OCI-LY7 (cell line): ENCODE results near the gene TMEM140. TPM values are rescaled to one million over a fixed set of nuclear protein-coding genes. Genes with fewer than 3 reads are reported as not detected.

Source experiments
- BruUV-seq: library from RNA; stranded (reverse); fragments of 400-500 nt; replicated peaks from 2 replicates; lab custom pipeline; 2021; lab: Mats Ljungman, UMichigan
- CTCF ChIA-PET: fragments of 300-600 bp; sonication (Branson Sonifier 250); formaldehyde crosslinking; loops from one replicate; lab custom pipeline; 2022; ENCODE audit warnings: antibody characterized with exemption; ENCODE audit not compliant: unreplicated experiment; lab: Charles Lee
- POLR2A ChIA-PET: fragments of 300-600 bp; sonication (Branson Sonifier 250); formaldehyde crosslinking; loops from one replicate; lab custom pipeline; 2022; ENCODE audit warnings: antibody characterized with exemption; lab: Charles Lee
- DNase-seq: peaks from one replicate; pipeline ENCODE4 v3.0.0-alpha.2; 2015; ENCODE audit warnings: low spot score
- H2AFZ ChIP-seq: fragments of 200-600 bp; sonication (generic), shearing (Covaris generic); 2 replicates; pipeline ENCODE4 v1.6.1; 2014; ENCODE audit warnings: mild to moderate bottlenecking, antibody characterized with exemption, low read length, moderate library complexity
- H3K27ac ChIP-seq: fragments of 200-600 bp; sonication (generic); 2 replicates; pipeline ENCODE4 v1.5.1; 2014; ENCODE audit warnings: mixed run types, low read depth, mild to moderate bottlenecking, moderate library complexity, low read length, inconsistent platforms; ENCODE audit not compliant: poor library complexity, severe bottlenecking
- H3K36me3 ChIP-seq: fragments of 200-600 bp; sonication (generic); 2 replicates; pipeline ENCODE4 v1.6.1; 2014; ENCODE audit warnings: mild to moderate bottlenecking, antibody characterized with exemption, low read length, moderate library complexity, mixed read lengths; ENCODE audit not compliant: insufficient read depth
- H3K4me1 ChIP-seq: fragments of 200-600 bp; sonication (generic); 2 replicates; pipeline ENCODE4 v1.5.1; 2014; ENCODE audit warnings: mild to moderate bottlenecking, low read length; ENCODE audit not compliant: insufficient read depth, poor library complexity, severe bottlenecking
- H3K4me2 ChIP-seq: fragments of 200-600 bp; sonication (generic); 2 replicates; pipeline ENCODE4 v1.6.1; 2014; ENCODE audit warnings: mild to moderate bottlenecking, low read length
- H3K4me3 ChIP-seq: fragments of 200-600 bp; sonication (generic); 2 replicates; pipeline ENCODE4 v1.5.1; 2014; ENCODE audit warnings: mild to moderate bottlenecking, low read depth, low read length; ENCODE audit not compliant: poor library complexity, severe bottlenecking
- H3K79me2 ChIP-seq: fragments of 200-600 bp; sonication (generic); 2 replicates; pipeline ENCODE4 v1.6.1; 2016; ENCODE audit warnings: low read depth, mild to moderate bottlenecking, low read length, moderate library complexity, mixed read lengths; ENCODE audit not compliant: insufficient read depth
- H3K9me2 ChIP-seq: fragments of 200-600 bp; sonication (generic); 2 replicates; pipeline ENCODE4 v1.6.1; 2016; ENCODE audit warnings: mild to moderate bottlenecking, low read length, mixed read lengths; ENCODE audit not compliant: insufficient read depth
- H3K9me3 ChIP-seq: fragments of 200-600 bp; sonication (generic); 2 replicates; pipeline ENCODE4 v1.6.1; 2014; ENCODE audit warnings: mild to moderate bottlenecking, mixed run types, low read length, mixed read lengths
- H4K20me1 ChIP-seq: fragments of 200-600 bp; sonication (generic); 2 replicates; pipeline ENCODE4 v1.6.1; 2014; ENCODE audit warnings: mild to moderate bottlenecking, antibody characterized with exemption, low read length, moderate library complexity, mixed read lengths; ENCODE audit not compliant: insufficient read depth
- EZH2phosphoT487 ChIP-seq: fragments of 200-600 bp; sonication (generic); IDR thresholded peaks from 2 replicates; pipeline ENCODE4 v1.6.1; 2018; ENCODE audit warnings: low read depth, borderline replicate concordance, mild to moderate bottlenecking, mixed run types, antibody characterized with exemption, low read length, moderate library complexity, mixed read lengths
- intact Hi-C: fragments of 100-400 bp; cut with micrococcal nuclease; formaldehyde crosslinking; loops from one replicate; pipeline ENCODE4 v1.10.0; 2022; ENCODE audit not compliant: unreplicated experiment
- total RNA-seq, 2 experiments: library from RNA; depleted of rRNA in 1 of 2; stranded (reverse); fragments of >200 nt in 1 of 2; shearing (Covaris generic) in 1 of 2; gene quantifications; 2 replicates each; pipeline ENCODE4 v1.2.3, GENCODE V29; 2014 to 2022
- TF ChIP-seq, protein P1 (sequence below): fragments of 200-600 bp; sonication (generic); conservative IDR thresholded peaks from 2 replicates; pipeline ENCODE4 v1.5.1; 2014; ENCODE audit warnings: mild to moderate bottlenecking, antibody characterized with exemption, low read length, moderate library complexity, mixed read lengths

Gene TMEM140
- total RNA-seq, 2 experiments from 2014 or later = 0.41 to 1.6 TPM

DNA sequence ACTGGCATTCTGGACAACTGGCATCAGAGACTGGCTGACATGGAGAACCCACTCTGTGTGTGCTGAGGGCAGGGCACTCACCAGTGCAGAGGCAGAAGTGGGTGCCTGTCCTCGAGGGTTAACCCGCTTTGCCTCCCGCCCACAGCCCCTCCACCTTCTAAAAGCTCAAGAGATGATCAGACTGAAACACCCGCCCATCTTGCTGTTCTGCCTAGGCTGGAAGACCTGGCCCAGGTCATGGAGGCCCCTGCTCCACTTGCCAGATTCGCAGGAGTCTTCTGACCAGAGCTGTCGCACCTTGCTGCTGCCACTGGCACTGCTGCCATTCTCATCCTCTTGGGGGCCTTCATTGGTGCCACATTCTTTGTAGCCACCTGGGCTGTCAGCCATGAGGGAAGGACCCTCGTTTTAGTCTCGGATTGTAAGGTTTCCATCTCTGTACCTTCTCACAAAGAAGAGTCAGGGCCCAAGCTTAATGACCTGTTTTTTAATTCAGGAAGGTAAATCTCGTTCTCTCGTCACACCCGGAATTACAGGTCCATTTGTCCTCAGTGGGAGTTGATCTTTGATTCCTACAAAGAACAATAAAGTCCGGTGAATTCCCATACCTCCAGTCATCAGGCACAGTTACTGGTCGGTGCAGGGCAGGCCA, 20.7 kb downstream of the TMEM140 start:
- ChIA-PET POLR2A (interaction anchor here (0.8 to 4.3 kb wide), 5 partner anchors 8 to 523 kb away, joined by 3 to 35 read pairs (median 9); partner anchors contain the start of genes AGBL3 and BPGM), CTCF (interaction anchor here (0.8 to 1.2 kb wide), 2 partner anchors 7 to 183 kb away, joined by 4 to 6 read pairs; partner anchors contain the start of gene AGBL3)
- no peak overlapping the region for H2AFZ ChIP-seq
- BruUV-seq = no TSS peak
- peak overlapping the region; percentile 76 for H3K4me3 ChIP-seq
- peaks cover 6% of the 10 kb centered on the region; the same call in 1 of the 2 replicates for H4K20me1 ChIP-seq
- TF ChIP-seq, protein P1, sequence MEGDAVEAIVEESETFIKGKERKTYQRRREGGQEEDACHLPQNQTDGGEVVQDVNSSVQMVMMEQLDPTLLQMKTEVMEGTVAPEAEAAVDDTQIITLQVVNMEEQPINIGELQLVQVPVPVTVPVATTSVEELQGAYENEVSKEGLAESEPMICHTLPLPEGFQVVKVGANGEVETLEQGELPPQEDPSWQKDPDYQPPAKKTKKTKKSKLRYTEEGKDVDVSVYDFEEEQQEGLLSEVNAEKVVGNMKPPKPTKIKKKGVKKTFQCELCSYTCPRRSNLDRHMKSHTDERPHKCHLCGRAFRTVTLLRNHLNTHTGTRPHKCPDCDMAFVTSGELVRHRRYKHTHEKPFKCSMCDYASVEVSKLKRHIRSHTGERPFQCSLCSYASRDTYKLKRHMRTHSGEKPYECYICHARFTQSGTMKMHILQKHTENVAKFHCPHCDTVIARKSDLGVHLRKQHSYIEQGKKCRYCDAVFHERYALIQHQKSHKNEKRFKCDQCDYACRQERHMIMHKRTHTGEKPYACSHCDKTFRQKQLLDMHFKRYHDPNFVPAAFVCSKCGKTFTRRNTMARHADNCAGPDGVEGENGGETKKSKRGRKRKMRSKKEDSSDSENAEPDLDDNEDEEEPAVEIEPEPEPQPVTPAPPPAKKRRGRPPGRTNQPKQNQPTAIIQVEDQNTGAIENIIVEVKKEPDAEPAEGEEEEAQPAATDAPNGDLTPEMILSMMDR = no peak
- TF ChIP-seq EZH2phosphoT487 = no peak
- H3K4me1 ChIP-seq = peaks cover 32% of the 10 kb centered on the region
- intact Hi-C loops = no loop called here
- H3K9me2 ChIP-seq = no peaks in the 10 kb centered on the region
- no peak for DNase-seq
- H3K4me2 ChIP-seq = peak overlapping the region; percentile 98
- H3K36me3 ChIP-seq = peaks cover 54% of the 10 kb centered on the region
- no peak overlapping the region for H3K27ac ChIP-seq
- H3K79me2 ChIP-seq = peaks cover 16% of the 10 kb centered on the region; the same call in 1 of the 2 replicates
- no peaks in the 10 kb centered on the region for H3K9me3 ChIP-seq

DNA sequence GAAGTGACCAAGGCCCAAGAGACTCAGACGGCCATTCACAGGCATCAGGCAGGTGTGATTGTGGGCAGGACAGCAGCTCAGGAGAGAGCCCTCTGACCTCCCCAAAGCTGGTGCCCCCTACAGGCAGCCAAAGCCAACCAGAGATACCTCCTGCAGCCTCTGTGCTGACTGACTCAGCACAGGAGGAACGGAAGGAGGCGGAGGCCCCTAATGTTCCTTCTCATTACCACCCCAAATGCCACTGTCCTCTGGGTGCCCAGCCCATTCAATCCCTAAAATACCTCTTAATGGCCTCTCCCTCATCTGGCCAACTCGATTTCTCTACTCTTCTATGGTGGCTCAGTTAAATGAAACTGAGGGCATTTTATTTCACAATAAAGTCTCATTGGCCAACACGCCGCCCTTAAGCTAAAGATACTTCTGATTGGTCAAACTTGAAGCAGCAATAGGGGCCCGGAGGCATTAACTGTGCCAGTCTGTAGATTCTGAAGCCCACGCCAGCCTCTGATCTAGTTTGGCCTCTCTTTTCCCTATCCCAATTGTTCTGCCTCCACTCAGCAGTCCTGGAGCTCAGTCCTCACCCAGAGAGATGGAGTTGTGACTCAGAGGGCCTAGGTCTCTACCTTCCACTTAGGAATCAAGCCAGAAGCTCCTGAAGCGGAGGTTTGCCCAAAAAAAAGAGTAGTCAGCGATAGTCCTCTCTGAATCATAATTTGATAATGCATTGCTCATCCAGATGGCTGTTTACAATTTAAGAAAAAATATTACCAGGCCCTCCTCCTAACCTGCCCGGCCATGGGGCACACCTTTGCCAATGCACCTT, 21.5 kb downstream of the TMEM140 start:
- Histone ChIP-seq H3K4me2 (peak overlapping the region; percentile 98), H3K9me2 (no peaks in the 10 kb centered on the region), H3K36me3 (peaks cover 46% of the 10 kb centered on the region), H4K20me1 (peaks cover 6% of the 10 kb centered on the region; the same call in 1 of the 2 replicates), H3K27ac (peak overlapping the region; percentile 82), H3K4me3 (peak overlapping the region; percentile 76), H3K4me1 (peaks cover 32% of the 10 kb centered on the region), H2AFZ (peak overlapping the region; percentile 31; the same call in 1 of the 2 replicates), H3K9me3 (no peaks in the 10 kb centered on the region), H3K79me2 (peaks cover 16% of the 10 kb centered on the region; the same call in 1 of the 2 replicates)
- TF ChIP-seq EZH2phosphoT487 = no peak
- TF ChIP-seq, protein P1 = peak; percentile 86
- peak; percentile 75 for DNase-seq
- ChIA-PET POLR2A (interaction anchor here (0.8 to 4.3 kb wide), 7 partner anchors 9 to 523 kb away, joined by 3 to 35 read pairs (median 9); partner anchors contain the start of genes AGBL3, BPGM and TMEM140), CTCF (interaction anchor here (0.8 to 1.2 kb wide), 2 partner anchors 8 to 183 kb away, joined by 4 to 6 read pairs; partner anchors contain the start of gene AGBL3)
- intact Hi-C loops = no loop called here
- BruUV-seq = TSS peak; percentile 66
